HepG2 (cell line): ENCODE results near the gene C9orf50. TPM values are rescaled to one million over a fixed set of nuclear protein-coding genes. Genes with fewer than 3 reads are reported as not detected.
A peak's percentile ranks its signal among the peaks of the same experiment; 100 is the strongest.

Experiments
- CCAR2 ChIP-seq: fragments of 200-400 bp; formaldehyde crosslinking; optimal IDR thresholded peaks from 2 replicates; pipeline ENCODE3; 2018; ENCODE audit warnings: low read depth, mild to moderate bottlenecking, low read length, moderate library complexity
- CEBPG ChIP-seq: IDR thresholded peaks from 2 replicates; pipeline ENCODE4 v1.6.1; 2016
- HNF1A ChIP-seq, 2 experiments: sonication (generic) in 1 of 2; formaldehyde crosslinking in 1 of 2; IDR thresholded peaks; 2 replicates each; pipeline versions ENCODE4 v1.4.0 to v1.6.1; 2016 to 2020; ENCODE audit warnings: borderline replicate concordance in 1 of 2, low read depth in 1 of 2, mild to moderate bottlenecking in 1 of 2, missing genetic modification reagents in 1 of 2
- HOXA5 ChIP-seq: sonication (generic); formaldehyde crosslinking; IDR thresholded peaks from 2 replicates; pipeline ENCODE4 v1.4.0; 2020; ENCODE audit warnings: missing genetic modification reagents
- MAX ChIP-seq: IDR thresholded peaks from 2 replicates; pipeline ENCODE4 v1.6.1; 2012; ENCODE audit warnings: inconsistent platforms
- NCOA5 ChIP-seq: sonication (generic); formaldehyde crosslinking; IDR thresholded peaks from 2 replicates; pipeline ENCODE4 v1.4.0; 2020; ENCODE audit warnings: missing genetic modification reagents
- RBFOX2 ChIP-seq: fragments of 200-400 bp; formaldehyde crosslinking; IDR thresholded peaks from 2 replicates; pipeline ENCODE4 v1.6.1; 2017; ENCODE audit warnings: low read depth, mild to moderate bottlenecking, low read length
- RBM39 ChIP-seq: fragments of 200-400 bp; formaldehyde crosslinking; IDR thresholded peaks from one replicate; pipeline ENCODE4 v1.6.1; 2018; ENCODE audit warnings: antibody characterized with exemption, mild to moderate bottlenecking, low read depth, low read length; ENCODE audit not compliant: poor library complexity, severe bottlenecking
- RXRA ChIP-seq: sonication (generic); formaldehyde crosslinking; IDR thresholded peaks from 2 replicates; pipeline ENCODE4 v1.5.1; 2020; ENCODE audit warnings: missing genetic modification reagents
- SOX5 ChIP-seq: IDR thresholded peaks from 2 replicates; pipeline ENCODE4 v1.6.1; 2016; ENCODE audit warnings: borderline replicate concordance
- TEAD3 ChIP-seq: optimal IDR thresholded peaks from 2 replicates; pipeline ENCODE3; 2016; ENCODE audit warnings: borderline replicate concordance
- THAP11 ChIP-seq: IDR thresholded peaks from 2 replicates; pipeline ENCODE4 v1.6.1; 2016; ENCODE audit warnings: missing biosample characterization, missing genetic modification reagents
- TMF1 ChIP-seq: sonication (generic); formaldehyde crosslinking; IDR thresholded peaks from 2 replicates; pipeline ENCODE4 v1.8.1; 2022; ENCODE audit warnings: low read depth, missing genetic modification reagents
- ZNF138 ChIP-seq: sonication (generic); formaldehyde crosslinking; IDR thresholded peaks from 2 replicates; pipeline ENCODE4 v1.5.0; 2020; ENCODE audit warnings: mild to moderate bottlenecking, low read depth, missing genetic modification reagents
- ZNF543 ChIP-seq: sonication (generic); formaldehyde crosslinking; IDR thresholded peaks from 2 replicates; pipeline ENCODE4 v1.4.0; 2020; ENCODE audit warnings: mild to moderate bottlenecking, missing genetic modification reagents
- ZNF563 ChIP-seq: sonication (generic); formaldehyde crosslinking; IDR thresholded peaks from 2 replicates; pipeline ENCODE4 v1.8.0; 2022; ENCODE audit warnings: mild to moderate bottlenecking, moderate library complexity, missing genetic modification reagents
- ZNF567 ChIP-seq: sonication (generic); formaldehyde crosslinking; IDR thresholded peaks from 2 replicates; pipeline ENCODE4 v1.8.1; 2023; ENCODE audit warnings: mild to moderate bottlenecking, missing genetic modification reagents, borderline replicate concordance
- ZNF572 ChIP-seq: sonication (generic); formaldehyde crosslinking; IDR thresholded peaks from 2 replicates; pipeline ENCODE4 v1.5.1; 2020; ENCODE audit warnings: mild to moderate bottlenecking, missing genetic modification reagents
- ZNF746 ChIP-seq: sonication (generic); formaldehyde crosslinking; IDR thresholded peaks from 2 replicates; pipeline ENCODE4 v1.8.0; 2022; ENCODE audit warnings: mild to moderate bottlenecking, missing genetic modification reagents
- ZNF749 ChIP-seq: sonication (generic); formaldehyde crosslinking; IDR thresholded peaks from 2 replicates; pipeline ENCODE4 v1.8.0; 2022; ENCODE audit warnings: mild to moderate bottlenecking, missing genetic modification reagents, moderate library complexity, borderline replicate concordance
- ZNF780A ChIP-seq: sonication (generic); formaldehyde crosslinking; IDR thresholded peaks from 2 replicates; pipeline ENCODE4 v1.8.0; 2022; ENCODE audit warnings: mild to moderate bottlenecking, missing genetic modification reagents, moderate library complexity
- polyA plus RNA-seq, 8 experiments: library from polyadenylated mRNA; depleted of rRNA in 3 of 8; stranded (reverse) in 7 of 8; unstranded in 1 of 8; fragments of >200 nt; fragmentation: Illumina TruSeq in 4 of 8; extraction: Trizol in 4 of 8; gene quantifications; 2 replicates each; pipeline versions ENCODE4 v1.2.1 to v1.2.3, GENCODE V29; 2011 to 2016; ENCODE audit warnings: low read depth in 4 of 8, missing spikeins in 1 of 8, mixed read lengths in 1 of 8; ENCODE audit not compliant: insufficient read depth in 1 of 8
- total RNA-seq, 5 experiments: library from RNA; depleted of rRNA; stranded (reverse); fragments of >200 nt; fragmentation: Illumina TruSeq; extraction: Trizol; gene quantifications; 2 replicates each; pipeline ENCODE4 v1.2.3, GENCODE V29; 2016; ENCODE audit warnings: low read depth in 1 of 5
- TF ChIP-seq, protein P1 (sequence below): sonication (generic); formaldehyde crosslinking; IDR thresholded peaks from 2 replicates; pipeline ENCODE4 v1.5.1; 2020; ENCODE audit warnings: mild to moderate bottlenecking, missing genetic modification reagents, moderate library complexity

The C9orf50 gene
- total and polyA plus RNA-seq, 2 of the 13 experiments (the other 11 are each of a cell fraction or from before 2014, with no cell fraction given), result not detected

GRCh38 chr9:129596541-129597331 is 24.2 kb downstream of the C9orf50 start (continued):
- TF ChIP-seq, protein P1, sequence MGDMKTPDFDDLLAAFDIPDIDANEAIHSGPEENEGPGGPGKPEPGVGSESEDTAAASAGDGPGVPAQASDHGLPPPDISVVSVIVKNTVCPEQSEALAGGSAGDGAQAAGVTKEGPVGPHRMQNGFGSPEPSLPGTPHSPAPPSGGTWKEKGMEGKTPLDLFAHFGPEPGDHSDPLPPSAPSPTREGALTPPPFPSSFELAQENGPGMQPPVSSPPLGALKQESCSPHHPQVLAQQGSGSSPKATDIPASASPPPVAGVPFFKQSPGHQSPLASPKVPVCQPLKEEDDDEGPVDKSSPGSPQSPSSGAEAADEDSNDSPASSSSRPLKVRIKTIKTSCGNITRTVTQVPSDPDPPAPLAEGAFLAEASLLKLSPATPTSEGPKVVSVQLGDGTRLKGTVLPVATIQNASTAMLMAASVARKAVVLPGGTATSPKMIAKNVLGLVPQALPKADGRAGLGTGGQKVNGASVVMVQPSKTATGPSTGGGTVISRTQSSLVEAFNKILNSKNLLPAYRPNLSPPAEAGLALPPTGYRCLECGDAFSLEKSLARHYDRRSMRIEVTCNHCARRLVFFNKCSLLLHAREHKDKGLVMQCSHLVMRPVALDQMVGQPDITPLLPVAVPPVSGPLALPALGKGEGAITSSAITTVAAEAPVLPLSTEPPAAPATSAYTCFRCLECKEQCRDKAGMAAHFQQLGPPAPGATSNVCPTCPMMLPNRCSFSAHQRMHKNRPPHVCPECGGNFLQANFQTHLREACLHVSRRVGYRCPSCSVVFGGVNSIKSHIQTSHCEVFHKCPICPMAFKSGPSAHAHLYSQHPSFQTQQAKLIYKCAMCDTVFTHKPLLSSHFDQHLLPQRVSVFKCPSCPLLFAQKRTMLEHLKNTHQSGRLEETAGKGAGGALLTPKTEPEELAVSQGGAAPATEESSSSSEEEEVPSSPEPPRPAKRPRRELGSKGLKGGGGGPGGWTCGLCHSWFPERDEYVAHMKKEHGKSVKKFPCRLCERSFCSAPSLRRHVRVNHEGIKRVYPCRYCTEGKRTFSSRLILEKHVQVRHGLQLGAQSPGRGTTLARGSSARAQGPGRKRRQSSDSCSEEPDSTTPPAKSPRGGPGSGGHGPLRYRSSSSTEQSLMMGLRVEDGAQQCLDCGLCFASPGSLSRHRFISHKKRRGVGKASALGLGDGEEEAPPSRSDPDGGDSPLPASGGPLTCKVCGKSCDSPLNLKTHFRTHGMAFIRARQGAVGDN, result peak; percentile 89
- TF ChIP-seq THAP11 (peak; percentile 44), ZNF563 (CRISPR knock-in tag) (0 out of 2 replicates have a peak, but pooled peaks have one; percentile 3), MAX (peak; percentile 36), RBM39 (no peak), SOX5 (peak; percentile 4; the same call in 1 of the 2 replicates), CCAR2 (no peak), HOXA5 (CRISPR knock-in tag) (0 out of 2 replicates have a peak, but pooled peaks have one; percentile 4), NCOA5 (CRISPR knock-in tag) (no peak), RBFOX2 (peak; percentile 44), ZNF567 (CRISPR knock-in tag) (no peak), ZNF780A (CRISPR knock-in tag) (0 out of 2 replicates have a peak, but pooled peaks have one; percentile 20), ZNF749 (CRISPR knock-in tag) (peak; percentile 26), ZNF138 (CRISPR knock-in tag) (no peak), ZNF572 (CRISPR knock-in tag) (peak; percentile 64; the same call in 1 of the 2 replicates), RXRA (CRISPR knock-in tag) (peak; percentile 30), ZNF543 (CRISPR knock-in tag) (0 out of 2 replicates have a peak, but pooled peaks have one; percentile 60), ZNF746 (CRISPR knock-in tag) (peak; percentile 89), CEBPG (CRISPR knock-in tag) (0 out of 2 replicates have a peak, but pooled peaks have one; percentile 2), TEAD3 (CRISPR knock-in tag) (no peak), TMF1 (CRISPR knock-in tag) (no peak), HNF1A (IDR thresholded peaks at IDR 0.05; ENCODE audit: low read depth) (no peak; the same call in 1 of the 2 replicates), HNF1A (CRISPR knock-in tag; IDR thresholded peaks at IDR 0.05; ENCODE audit: borderline replicate concordance) (peak; percentile 14; the same call in 1 of the 2 replicates)
